ENCODE measurements around the gene HLA-DOA. TPM values are rescaled to one million over a fixed set of nuclear protein-coding genes. Genes with fewer than 3 reads are reported as not detected.
A peak's percentile ranks its signal among the peaks of the same experiment; 100 is the strongest.

HLA-DOA gene
- total and polyA plus RNA-seq, 2 of the 8 experiments (the other 6 are each of a cell fraction or from before 2014, with no cell fraction given): 23.7 to 89.0 TPM

DNA sequence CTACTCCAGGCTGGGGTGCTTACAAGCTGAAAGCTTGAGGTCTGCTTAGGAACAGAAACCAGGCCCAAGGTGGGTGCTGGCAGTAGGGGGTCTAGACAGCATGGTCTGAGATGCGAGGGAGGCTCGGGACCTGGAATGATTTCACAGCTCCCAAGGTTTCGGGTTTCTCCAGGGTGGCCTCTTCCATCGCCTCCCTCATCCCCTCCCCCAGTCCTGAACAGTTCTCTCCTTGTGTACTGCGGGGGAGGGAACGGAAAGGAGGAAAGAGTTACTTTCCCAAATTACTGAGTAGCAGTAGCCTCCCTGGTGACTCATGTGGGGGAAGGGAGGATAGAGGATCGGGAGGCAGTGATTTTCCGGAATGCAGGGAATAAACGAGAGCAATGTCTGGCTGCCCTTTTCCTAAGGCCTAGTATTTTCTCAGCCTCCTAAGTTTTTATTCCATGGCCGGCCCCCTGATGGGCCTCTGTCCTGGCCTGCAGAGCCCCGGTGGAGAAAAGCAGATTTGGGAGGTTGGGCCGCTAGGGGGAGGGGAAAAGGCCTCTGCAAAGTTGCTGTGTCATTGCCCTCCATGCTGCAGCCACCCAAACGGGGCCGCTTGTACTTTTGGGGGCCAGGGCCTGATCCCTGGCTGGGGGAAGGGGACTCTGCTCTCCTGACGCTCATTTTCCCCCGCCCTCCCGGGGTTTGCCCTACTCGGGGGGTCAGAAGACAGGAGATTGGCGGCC, 39.5 kb downstream of the HLA-DOA start (continued):
- no peak for TF ChIP-seq KDM5A (IDR thresholded peaks at IDR 0.05; ENCODE audit: low read length)
- TF ChIP-seq RAD21 (IDR thresholded peaks at IDR 0.05 in 1 of 2, conservative IDR thresholded peaks at IDR 0.05 in 1 of 2; ENCODE audit: low read depth in 2 of 2, low read length in 2 of 2): no peak
- no peak for TF ChIP-seq ZNF274 (IDR thresholded peaks at IDR 0.05; ENCODE audit: borderline replicate concordance, extremely low read depth, low read length)
- no peak for TF ChIP-seq JUND (IDR thresholded peaks at IDR 0.05; ENCODE audit: low read length)
- TF ChIP-seq TCF12 (IDR thresholded peaks at IDR 0.05; ENCODE audit: low read depth, low read length): no peak
- TF ChIP-seq RFX5 (IDR thresholded peaks at IDR 0.05; ENCODE audit: borderline replicate concordance, low read depth, low read length): no peak
- TF ChIP-seq GTF2F1 (IDR thresholded peaks at IDR 0.05; ENCODE audit: borderline replicate concordance, low read depth, low read length): no peak
- TF ChIP-seq SIRT6 (IDR thresholded peaks at IDR 0.05; ENCODE audit: low read length): peak; percentile 3
- no peak for TF ChIP-seq CTBP2 (IDR thresholded peaks at IDR 0.05; ENCODE audit: borderline replicate concordance, insufficient read depth, insufficient read length, low read length)
- TF ChIP-seq KDM1A (IDR thresholded peaks at IDR 0.05; ENCODE audit: borderline replicate concordance, low read length): no peak
- no peak for TF ChIP-seq SP2 (IDR thresholded peaks at IDR 0.05; ENCODE audit: low read length)
- 0 out of 2 replicates have a peak, but pooled peaks have one; percentile 4 for TF ChIP-seq RXRA (IDR thresholded peaks at IDR 0.05; ENCODE audit: insufficient read depth, low read depth, low read length)
- TF ChIP-seq SRF (IDR thresholded peaks at IDR 0.05; ENCODE audit: low read depth, low read length): no peak
- no peak for TF ChIP-seq ASH2L (IDR thresholded peaks at IDR 0.05; ENCODE audit: low read length)
- TF ChIP-seq CBX5 (IDR thresholded peaks at IDR 0.05; ENCODE audit: low read depth, low read length): no peak
- TF ChIP-seq CEBPB (IDR thresholded peaks at IDR 0.05; ENCODE audit: low read depth, low read length): no peak
- TF ChIP-seq FOSL1 (IDR thresholded peaks at IDR 0.05; ENCODE audit: insufficient read depth, low read depth, low read length): no peak
- no peak for TF ChIP-seq HDAC6 (IDR thresholded peaks at IDR 0.05; ENCODE audit: low read depth, low read length)
- peak in 1 of 2 experiments; percentile 51; a peak in 1 of 4 replicates for TF ChIP-seq SIN3A (conservative IDR thresholded peaks at IDR 0.05 in 1 of 2, IDR thresholded peaks at IDR 0.05 in 1 of 2; ENCODE audit: low read depth in 1 of 2, low read length in 2 of 2)
- TF ChIP-seq RNF2 (IDR thresholded peaks at IDR 0.05; ENCODE audit: borderline replicate concordance, low read depth, low read length, missing control alignments, poor library complexity, severe bottlenecking): no peak
- no peak for TF ChIP-seq NRF1 (IDR thresholded peaks at IDR 0.05; ENCODE audit: low read depth, low read length)
- TF ChIP-seq PHF8 (conservative IDR thresholded peaks at IDR 0.05; ENCODE audit: low read depth, low read length): no peak
- no peak; the same call in 1 of the 2 replicates for TF ChIP-seq POLR2AphosphoS5 (IDR thresholded peaks at IDR 0.05; ENCODE audit: low read depth, low read length)
- TF ChIP-seq TBP (IDR thresholded peaks at IDR 0.05; ENCODE audit: low read depth, low read length): peak; percentile 40
- no peak for TF ChIP-seq SUZ12 (IDR thresholded peaks at IDR 0.05; ENCODE audit: low read length)

All from H1 (cell line).